K562 (cell line): ENCODE measurements around the gene COMP.

Experiments
- CTCF ChIP-seq, 3 experiments: IDR thresholded peaks in 2 of 3; conservative IDR thresholded peaks in 1 of 3; 2 replicates each; pipeline ENCODE4 v1.5.1; 2011 to 2012; ENCODE audit warnings: low read length in 3 of 3, mild to moderate bottlenecking in 3 of 3, control low read depth in 2 of 3, improper control_type of control experiment in 1 of 3, inconsistent platforms in 1 of 3, low read depth in 1 of 3, mixed read lengths in 1 of 3, moderate library complexity in 1 of 3; ENCODE audit not compliant: insufficient read depth in 2 of 3
- ELF1 ChIP-seq: fragments of 200-800 bp; sonication (Bioruptor generic); IDR thresholded peaks from 2 replicates; pipeline ENCODE4 v1.6.1; 2016; ENCODE audit warnings: missing genetic modification characterization, missing compliant biosample characterization
- TCF7L2 ChIP-seq: fragments of 150-350 bp; IDR thresholded peaks from 2 replicates; pipeline ENCODE4 v1.6.1; 2016; ENCODE audit warnings: low read depth, mild to moderate bottlenecking, low read length, moderate library complexity
- ZNF384 ChIP-seq: IDR thresholded peaks from 2 replicates; pipeline ENCODE4 v1.6.1; 2012; ENCODE audit warnings: low read depth, low read length, improper control_type of control experiment
- ZNF830 ChIP-seq: fragments of 250-450 bp; sonication (Bioruptor Pico); IDR thresholded peaks from 2 replicates; pipeline ENCODE4 v1.5.0; 2021; ENCODE audit warnings: mild to moderate bottlenecking

DNA sequence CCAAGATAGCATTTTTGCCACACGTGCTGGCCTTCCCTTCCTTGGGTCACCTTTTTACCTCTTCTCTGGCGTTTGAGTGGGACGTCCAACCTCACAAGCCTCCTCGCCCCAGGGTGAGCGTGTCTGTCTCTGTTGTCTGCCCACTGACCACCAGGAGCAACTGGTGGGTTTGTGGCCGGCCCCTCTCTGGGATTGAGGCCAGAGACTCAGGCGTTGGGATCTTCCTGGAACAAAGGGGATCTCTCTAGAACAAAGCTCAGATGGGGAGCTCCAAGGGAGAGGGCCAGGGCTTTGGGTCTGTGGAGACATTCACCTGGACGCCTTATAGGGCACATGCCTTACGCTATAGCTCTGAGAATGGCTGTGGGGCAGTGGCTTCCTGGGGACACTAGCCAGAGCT lies 17.4 kb downstream of the COMP start:
- TF ChIP-seq ELF1 (tag), result no peak
- no peak for TF ChIP-seq ZNF830 (CRISPR knock-in tag)
- TF ChIP-seq ZNF384, result no peak
- no peak for TF ChIP-seq TCF7L2
- TF ChIP-seq CTCF (IDR thresholded peaks at IDR 0.05 in 2 of 3, conservative IDR thresholded peaks at IDR 0.05 in 1 of 3; ENCODE audit: insufficient read depth in 2 of 3, low read depth in 1 of 3, low read length in 3 of 3), result no peak
